Pancreas (tissue), 10 donors: Measurements from ENCODE around the gene EPG5. TPM values are rescaled to one million over a fixed set of nuclear protein-coding genes. Genes with fewer than 3 reads are reported as not detected.

Experiments used
- ATAC-seq, 4 donors: fragments of 200-7000 bp; cut with Tn5 transposase; one replicate each; pipeline versions ENCODE4 v1.8.0 to v1.9.1; 2020; ENCODE audit warnings: mild to moderate bottlenecking in 4 of 4, moderate library complexity in 4 of 4
- DNase-seq, 6 donors: peaks; one replicate each; pipeline ENCODE4 v3.0.0-alpha.2; 2020
- FAIRE-seq: peaks from 2 replicates; lab custom pipeline; 2012; peaks lifted over from hg19 to GRCh38; lab: Jason Lieb, UNC
- H3K27ac ChIP-seq, 4 donors: fragments of 200-600 bp; sonication (generic); 1 replicate in 3 of 4; 2 replicates in 1 of 4; pipeline versions ENCODE4 v1.5.0 to v1.8.0; 2020
- H3K27me3 ChIP-seq, 4 donors: fragments of 200-600 bp; one replicate each; pipeline ENCODE4 v1.8.0; 2021
- H3K36me3 ChIP-seq, 3 donors: fragments of 200-600 bp; sonication (generic) in 1 of 3; one replicate each; pipeline versions ENCODE4 v1.5.0 to v1.8.0; 2020 to 2021
- H3K4me1 ChIP-seq, 3 donors: fragments of 200-600 bp; one replicate each; pipeline ENCODE4 v1.8.0; 2021
- H3K4me3 ChIP-seq, 4 donors: fragments of 200-600 bp; sonication (generic) in 2 of 4; one replicate each; pipeline versions ENCODE4 v1.5.0 to v1.8.0; 2020 to 2021
- H3K9me3 ChIP-seq, 4 donors: fragments of 200-600 bp; one replicate each; pipeline ENCODE4 v1.8.0; 2021
- WGBS, 2 donors: extraction: QIAGEN DNeasy Blood & Tissue Kit; methylation state at CpG; one replicate each; pipeline ENCODE4 v1.1.7; 2013; 5-methylcytosine and 5-hydroxymethylcytosine counted together
- intact Hi-C, 3 donors: fragments of 100-400 bp; cut with DNase I; formaldehyde crosslinking; loops; one replicate each; pipeline versions ENCODE4 v1.11.1 to v1.14.2; 2022
- polyA plus RNA-seq, 2 donors: library from polyadenylated mRNA; stranded (reverse); fragments of 200-250 nt; gene quantifications; one replicate each; pipeline ENCODE4 v1.2.3, GENCODE V29; 2013
- total RNA-seq, 6 donors: library from RNA; stranded (reverse); fragmentation: NEBNext Ultra II Directional in 4 of 6; extraction: Animal tissue kit (Norgen Biotek cat#: 25700) in 4 of 6; gene quantifications; one replicate each; pipeline versions ENCODE4 v1.2.1 to v1.2.4, GENCODE V29; 2021 to 2023
- TF ChIP-seq, protein P1 (sequence below), 4 donors: fragments of 200-600 bp; sonication (generic) in 3 of 4; IDR thresholded peaks; one replicate each; pipeline versions ENCODE4 v1.5.0 to v1.8.0; 2021; ENCODE audit warnings: antibody characterized with exemption in 4 of 4
- donor health status: healthy with polysubstance abuse.
- donor health status: DM: no; HTN: no; CAD: no; lungs with moderate emphysema.
- donor health status: DM: no; HTN: no; CAD: no.
- donor health status: control.
- donor health status: control.
- donor health status: Bipolar disorder and iron deficiency.
- donor health status: DM: yes; HTN: yes; CAD: no.
- donor health status: DM: no; HTN: no; CAD: no.
- donor health status: DM: no; HTN: no; CAD: no.
- donor health status: DM: yes; HTN: yes; CAD: no.

The EPG5 gene
- total and polyA plus RNA-seq, 8 donors = 4.9 to 18.4 (median 10.1) TPM

DNA sequence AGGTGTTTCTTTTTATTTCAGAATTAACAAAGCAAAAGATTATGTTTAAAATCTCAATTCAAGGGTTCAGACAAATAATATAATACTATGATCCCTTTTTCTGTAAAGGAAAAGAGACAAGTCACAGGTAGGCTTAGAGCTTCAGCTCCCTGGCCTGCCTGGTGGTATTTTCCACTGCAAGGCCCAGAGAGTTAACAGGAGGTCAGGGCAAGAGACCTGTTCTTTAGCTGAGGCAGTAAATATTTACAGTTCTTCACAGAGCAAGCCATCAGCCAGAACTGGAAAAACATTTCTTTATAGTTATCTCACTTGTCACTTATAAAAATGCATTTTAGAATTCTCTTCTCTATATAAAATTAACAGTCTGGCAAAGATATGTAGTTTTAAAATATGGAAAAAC, 70.1 kb downstream of the EPG5 start:
- H3K36me3 ChIP-seq = peaks cover 0 to 42% (median 5%) of the 10 kb centered on the region in 3 donors
- intact Hi-C loops = no loop called here
- ATAC-seq (peak in 2 of 4 donors; percentile 31 to 72), DNase-seq (no peak), FAIRE-seq (no peak)
- H3K27ac ChIP-seq = no peak overlapping the region
- TF ChIP-seq, protein P1, sequence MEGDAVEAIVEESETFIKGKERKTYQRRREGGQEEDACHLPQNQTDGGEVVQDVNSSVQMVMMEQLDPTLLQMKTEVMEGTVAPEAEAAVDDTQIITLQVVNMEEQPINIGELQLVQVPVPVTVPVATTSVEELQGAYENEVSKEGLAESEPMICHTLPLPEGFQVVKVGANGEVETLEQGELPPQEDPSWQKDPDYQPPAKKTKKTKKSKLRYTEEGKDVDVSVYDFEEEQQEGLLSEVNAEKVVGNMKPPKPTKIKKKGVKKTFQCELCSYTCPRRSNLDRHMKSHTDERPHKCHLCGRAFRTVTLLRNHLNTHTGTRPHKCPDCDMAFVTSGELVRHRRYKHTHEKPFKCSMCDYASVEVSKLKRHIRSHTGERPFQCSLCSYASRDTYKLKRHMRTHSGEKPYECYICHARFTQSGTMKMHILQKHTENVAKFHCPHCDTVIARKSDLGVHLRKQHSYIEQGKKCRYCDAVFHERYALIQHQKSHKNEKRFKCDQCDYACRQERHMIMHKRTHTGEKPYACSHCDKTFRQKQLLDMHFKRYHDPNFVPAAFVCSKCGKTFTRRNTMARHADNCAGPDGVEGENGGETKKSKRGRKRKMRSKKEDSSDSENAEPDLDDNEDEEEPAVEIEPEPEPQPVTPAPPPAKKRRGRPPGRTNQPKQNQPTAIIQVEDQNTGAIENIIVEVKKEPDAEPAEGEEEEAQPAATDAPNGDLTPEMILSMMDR (IDR thresholded peaks at IDR 0.05) = no peak
- H3K4me1 ChIP-seq = no peaks in the 10 kb centered on the region
- H3K27me3 ChIP-seq = no peaks in the 10 kb centered on the region
- H3K4me3 ChIP-seq = no peak overlapping the region
- H3K9me3 ChIP-seq = no peaks in the 10 kb centered on the region

DNA sequence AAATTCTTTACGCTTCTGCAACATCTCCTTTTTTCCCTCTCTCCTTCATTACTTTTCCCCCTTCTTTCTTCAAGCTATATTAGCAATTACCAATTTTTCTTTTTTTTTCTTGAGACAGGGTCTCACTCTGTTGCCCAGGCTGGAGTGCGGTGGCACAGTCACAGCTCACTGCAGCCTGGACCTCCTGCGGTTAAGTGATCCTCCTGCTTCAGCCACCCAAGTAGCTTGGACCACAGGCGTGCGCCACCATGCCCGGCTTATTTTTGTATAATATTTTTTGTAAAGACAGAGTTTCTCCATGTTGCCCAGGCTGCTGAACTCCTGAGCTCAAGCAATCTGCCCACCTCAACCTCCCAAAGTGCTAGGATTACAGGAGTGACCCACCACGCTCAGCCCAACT, 70.7 kb downstream of the EPG5 start:
- Histone ChIP-seq H3K27ac (no peak overlapping the region), H3K4me1 (no peaks in the 10 kb centered on the region), H3K36me3 (peaks cover 0 to 38% (median 5%) of the 10 kb centered on the region in 3 donors), H3K9me3 (no peaks in the 10 kb centered on the region), H3K27me3 (no peaks in the 10 kb centered on the region), H3K4me3 (no peak overlapping the region)
- ATAC-seq = no peak
- no peak for FAIRE-seq
- intact Hi-C loops = no loop called here
- DNase-seq = no peak
- TF ChIP-seq, protein P1 (IDR thresholded peaks at IDR 0.05) = no peak
- 97% methylated on average over 7 of the region's 7 CpGs for WGBS, 2 donors

DNA sequence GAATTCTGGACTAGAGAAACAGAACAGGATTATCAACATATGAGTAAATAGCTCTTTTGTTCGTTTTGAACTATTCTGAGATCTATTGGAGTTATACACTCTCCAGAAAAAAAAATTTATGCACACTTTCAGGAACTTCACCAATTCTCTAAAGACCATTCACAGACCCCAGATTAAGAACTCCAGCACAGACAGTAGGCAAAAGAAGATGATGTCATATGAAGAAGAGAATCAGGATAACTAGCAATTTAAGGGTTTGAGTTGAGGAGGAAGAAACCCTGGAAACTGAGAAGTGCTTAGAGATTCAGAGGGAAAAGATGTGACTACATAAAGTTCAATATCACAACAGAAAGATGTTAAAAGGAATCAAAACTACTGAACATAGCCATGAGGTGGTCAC, 71.8 kb downstream of the EPG5 start:
- Histone ChIP-seq H3K9me3 (no peaks in the 10 kb centered on the region), H3K36me3 (peaks cover 0 to 27% (median 0%) of the 10 kb centered on the region in 3 donors), H3K27ac (no peak overlapping the region), H3K4me3 (no peak overlapping the region), H3K27me3 (no peaks in the 10 kb centered on the region), H3K4me1 (no peaks in the 10 kb centered on the region)
- WGBS, 2 donors = 57 to 64% methylated on average over 1 of the region's 1 CpG
- TF ChIP-seq, protein P1 (IDR thresholded peaks at IDR 0.05) = no peak
- no peak for FAIRE-seq
- intact Hi-C loops = no loop called here
- no peak for ATAC-seq
- DNase-seq = no peak

DNA sequence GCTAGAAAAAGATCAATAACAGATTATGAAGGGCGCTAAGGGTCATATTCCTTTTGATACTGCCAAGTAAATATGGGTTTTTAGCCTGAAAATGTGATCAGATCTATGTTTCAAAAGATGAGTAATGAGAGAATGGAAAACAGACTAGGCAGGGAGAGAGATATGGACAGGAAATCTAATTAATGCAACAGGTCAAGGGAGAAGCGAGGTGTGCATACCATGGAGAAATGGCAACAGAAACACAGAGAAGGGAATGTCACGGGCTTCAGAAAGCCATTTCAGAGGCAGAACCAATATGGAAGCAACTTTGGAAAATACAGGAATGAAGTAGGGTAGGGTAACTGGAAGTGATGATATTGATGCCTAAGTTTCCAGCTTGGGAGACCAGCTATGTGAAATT, 72.3 kb downstream of the EPG5 start:
- FAIRE-seq (no peak), DNase-seq (no peak), ATAC-seq (no peak)
- H3K4me1 ChIP-seq = no peaks in the 10 kb centered on the region
- H3K4me3 ChIP-seq = no peak overlapping the region
- WGBS, 2 donors = 64 to 91% methylated on average over 3 of the region's 3 CpGs
- H3K27ac ChIP-seq = no peak overlapping the region
- peaks cover 0 to 26% (median 0%) of the 10 kb centered on the region in 3 donors for H3K36me3 ChIP-seq
- intact Hi-C loops = no loop called here
- H3K27me3 ChIP-seq = no peaks in the 10 kb centered on the region
- TF ChIP-seq, protein P1 (IDR thresholded peaks at IDR 0.05) = no peak
- no peaks in the 10 kb centered on the region for H3K9me3 ChIP-seq

DNA sequence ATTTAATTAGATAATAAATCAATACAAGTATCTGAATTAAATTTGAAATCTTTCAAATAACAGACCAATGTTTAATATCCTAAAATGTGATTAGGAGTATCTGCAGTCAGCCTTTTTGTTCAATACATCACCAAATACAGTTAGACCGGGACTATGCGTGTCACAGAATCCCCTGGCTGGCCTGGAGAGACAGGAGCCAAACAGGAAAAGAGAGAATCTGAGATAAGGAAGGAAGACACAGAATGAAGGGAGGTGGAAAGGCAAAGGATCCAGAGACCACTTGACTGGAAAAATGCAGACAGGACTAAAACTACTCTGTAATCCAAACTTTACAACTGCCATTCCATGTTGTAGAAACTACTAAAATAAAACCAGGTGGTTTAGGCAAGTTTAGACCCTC, 75.3 kb downstream of the EPG5 start:
- Histone ChIP-seq H3K27ac (no peak overlapping the region), H3K36me3 (peaks cover 0 to 11% (median 5%) of the 10 kb centered on the region in 3 donors), H3K27me3 (no peaks in the 10 kb centered on the region), H3K4me3 (no peak overlapping the region), H3K9me3 (no peaks in the 10 kb centered on the region), H3K4me1 (no peaks in the 10 kb centered on the region)
- intact Hi-C loops = no loop called here
- ATAC-seq (no peak), FAIRE-seq (peak; percentile 51), DNase-seq (no peak)
- TF ChIP-seq, protein P1 (IDR thresholded peaks at IDR 0.05) = no peak
- WGBS, 2 donors = 88 to 90% methylated on average over 2 of the region's 2 CpGs
